OCI-LY3 (cell line): ENCODE data around the gene ARID5B.

Source experiments
- EZH2phosphoT487 ChIP-seq: fragments of 200-600 bp; shearing (Covaris generic); IDR thresholded peaks from 2 replicates; pipeline ENCODE4 v1.6.1; 2018; ENCODE audit warnings: antibody characterized with exemption, mixed run types, low read depth
- TF ChIP-seq, protein P1 (sequence below): fragments of 200-600, 300-600 bp; sonication (generic); IDR thresholded peaks from 2 replicates; pipeline ENCODE4 v1.5.1; 2014; ENCODE audit warnings: antibody characterized with exemption, low read length, low read depth

DNA sequence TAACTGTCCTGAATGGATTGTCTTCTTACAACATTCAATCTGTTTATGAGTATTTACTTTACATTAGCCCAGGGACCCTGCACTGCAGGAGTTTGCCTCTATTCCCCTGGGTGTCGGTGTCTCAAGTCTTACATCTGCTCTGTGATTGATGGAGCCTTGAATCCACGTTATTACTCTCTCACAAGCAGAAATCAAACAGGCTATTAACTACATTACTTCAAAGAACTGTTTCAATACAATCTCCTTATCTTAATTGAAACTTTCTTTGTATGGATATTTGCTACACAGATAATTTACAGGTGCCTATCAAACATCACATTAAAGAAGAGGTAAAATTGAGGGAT lies 3.1 kb upstream of the ARID5B start:
- TF ChIP-seq, protein P1, sequence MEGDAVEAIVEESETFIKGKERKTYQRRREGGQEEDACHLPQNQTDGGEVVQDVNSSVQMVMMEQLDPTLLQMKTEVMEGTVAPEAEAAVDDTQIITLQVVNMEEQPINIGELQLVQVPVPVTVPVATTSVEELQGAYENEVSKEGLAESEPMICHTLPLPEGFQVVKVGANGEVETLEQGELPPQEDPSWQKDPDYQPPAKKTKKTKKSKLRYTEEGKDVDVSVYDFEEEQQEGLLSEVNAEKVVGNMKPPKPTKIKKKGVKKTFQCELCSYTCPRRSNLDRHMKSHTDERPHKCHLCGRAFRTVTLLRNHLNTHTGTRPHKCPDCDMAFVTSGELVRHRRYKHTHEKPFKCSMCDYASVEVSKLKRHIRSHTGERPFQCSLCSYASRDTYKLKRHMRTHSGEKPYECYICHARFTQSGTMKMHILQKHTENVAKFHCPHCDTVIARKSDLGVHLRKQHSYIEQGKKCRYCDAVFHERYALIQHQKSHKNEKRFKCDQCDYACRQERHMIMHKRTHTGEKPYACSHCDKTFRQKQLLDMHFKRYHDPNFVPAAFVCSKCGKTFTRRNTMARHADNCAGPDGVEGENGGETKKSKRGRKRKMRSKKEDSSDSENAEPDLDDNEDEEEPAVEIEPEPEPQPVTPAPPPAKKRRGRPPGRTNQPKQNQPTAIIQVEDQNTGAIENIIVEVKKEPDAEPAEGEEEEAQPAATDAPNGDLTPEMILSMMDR, result no peak
- TF ChIP-seq EZH2phosphoT487, result no peak
